Lower leg skin (tissue), 3 donors: Measurements from ENCODE around the gene BPIFB3.

Source experiments
- CTCF ChIP-seq, 3 donors: fragments of 450-650 bp; IDR thresholded peaks; one replicate each; pipeline ENCODE4 v1.5.1; 2016; ENCODE audit warnings: antibody characterized with exemption in 3 of 3, mild to moderate bottlenecking in 3 of 3, moderate library complexity in 2 of 3
- POLR2A ChIP-seq, 2 donors: fragments of 450-650 bp; IDR thresholded peaks; one replicate each; pipeline ENCODE4 v1.6.1; 2016 to 2017; ENCODE audit warnings: antibody characterized with exemption in 2 of 2, mild to moderate bottlenecking in 1 of 2, moderate library complexity in 1 of 2

GRCh38 chr20:33030076-33030475, 23.6 kb upstream of the BPIFB3 start:
- no peak for TF ChIP-seq CTCF (IDR thresholded peaks at IDR 0.05)
- TF ChIP-seq POLR2A (IDR thresholded peaks at IDR 0.05): no peak
